B cell (primary cell): ENCODE results near the gene MYB. TPM values are rescaled to one million over a fixed set of nuclear protein-coding genes. Genes with fewer than 3 reads are reported as not detected.

Experiments
- ATAC-seq: fragments of 200-7000 bp; cut with Tn5 transposase; one replicate; pipeline ENCODE4 v1.10.0; 2021; ENCODE audit warnings: low read depth, mild to moderate bottlenecking, moderate number of reproducible peaks, moderate library complexity
- CTCF ChIA-PET: fragments of 350-600 bp; sonication (Branson Sonifier 250); formaldehyde crosslinking; loops from one replicate; lab custom pipeline; 2021; ENCODE audit warnings: antibody characterized with exemption, inconsistent platforms; lab: Charles Lee
- POLR2A ChIA-PET: fragments of 350-600 bp; sonication (Branson Sonifier 250); formaldehyde crosslinking; loops from one replicate; lab custom pipeline; 2021; ENCODE audit warnings: antibody characterized with exemption; lab: Charles Lee
- DNase-seq: peaks from one replicate; pipeline ENCODE4 v3.0.0; 2013
- H2AFZ ChIP-seq: 2 replicates; pipeline ENCODE4 v1.6.1; 2012; ENCODE audit warnings: mild to moderate bottlenecking, low read depth, low read length; ENCODE audit not compliant: insufficient read depth, poor library complexity, severe bottlenecking
- H3K27ac ChIP-seq, 2 donors: 1 replicate in 1 of 2; 2 replicates in 1 of 2; pipeline ENCODE4 v1.5.1; 2012 to 2013; ENCODE audit warnings: low read length in 2 of 2, mild to moderate bottlenecking in 2 of 2, moderate library complexity in 1 of 2
- H3K27me3 ChIP-seq, 4 experiments: fragments of 200-600 bp in 1 of 4; sonication (generic) in 1 of 4; replicated peaks in 1 of 4; 1 replicate in 2 of 4; 2 replicates in 2 of 4; pipeline versions ENCODE4 v1.6.1 to v1.7.0; 2013 to 2016; ENCODE audit warnings: low read length in 3 of 4, mild to moderate bottlenecking in 2 of 4, mixed read lengths in 1 of 4, moderate library complexity in 1 of 4; ENCODE audit not compliant: insufficient read depth in 4 of 4, control insufficient read depth in 3 of 4; ENCODE audit errors: control extremely low read depth in 1 of 4
- H3K36me3 ChIP-seq, 2 experiments: replicated peaks in 1 of 2; 1 replicate in 1 of 2; 2 replicates in 1 of 2; pipeline versions ENCODE4 v1.6.1 to v1.7.1; 2013; ENCODE audit warnings: low read length in 1 of 2; ENCODE audit not compliant: insufficient read depth in 2 of 2, control insufficient read depth in 1 of 2; ENCODE audit errors: control extremely low read depth in 1 of 2, extremely low read depth in 1 of 2
- H3K4me1 ChIP-seq, 2 donors: fragments of 200-600 bp in 1 of 2; sonication (generic) in 1 of 2; 1 replicate in 1 of 2; 2 replicates in 1 of 2; pipeline versions ENCODE4 v1.5.1 to v1.6.1; 2013 to 2017; ENCODE audit warnings: low read length in 2 of 2; ENCODE audit not compliant: control insufficient read depth in 2 of 2, insufficient read depth in 2 of 2
- H3K4me2 ChIP-seq: replicated peaks from 2 replicates; pipeline ENCODE3; 2012; ENCODE audit warnings: mild to moderate bottlenecking, low read depth, low read length; ENCODE audit not compliant: poor library complexity, severe bottlenecking
- H3K4me3 ChIP-seq, 5 experiments: fragments of 200-600 bp in 1 of 5; sonication (generic) in 1 of 5; 1 replicate in 3 of 5; 2 replicates in 2 of 5; pipeline versions ENCODE4 v1.5.1 to v1.7.0; 2011 to 2016; ENCODE audit warnings: low read length in 4 of 5, mild to moderate bottlenecking in 4 of 5, low read depth in 2 of 5, control low read depth in 1 of 5, moderate library complexity in 1 of 5; ENCODE audit not compliant: insufficient read depth in 1 of 5; ENCODE audit errors: control extremely low read depth in 1 of 5, extremely low read depth in 1 of 5
- H3K79me2 ChIP-seq: fragments of 200-600 bp; sonication (generic); one replicate; pipeline ENCODE4 v1.6.0; 2016; ENCODE audit warnings: low read length; ENCODE audit not compliant: control insufficient read depth, insufficient read depth
- H3K9ac ChIP-seq: fragments of 200-600 bp; sonication (generic); 2 replicates; pipeline ENCODE4 v1.6.1; 2017; ENCODE audit warnings: mild to moderate bottlenecking, low read length, moderate library complexity
- H3K9me3 ChIP-seq, 3 donors: one replicate each; pipeline versions ENCODE4 v1.6.1 to v1.7.1; 2013; ENCODE audit warnings: low read length in 2 of 3; ENCODE audit not compliant: control insufficient read depth in 2 of 3, insufficient read depth in 1 of 3; ENCODE audit errors: control extremely low read depth in 1 of 3
- H4K20me1 ChIP-seq: 2 replicates; pipeline ENCODE4 v1.6.0; 2012; ENCODE audit warnings: mild to moderate bottlenecking, low read length; ENCODE audit not compliant: insufficient read depth, control insufficient read depth, poor library complexity, severe bottlenecking
- H3K27ac Mint-ChIP-seq: one replicate; pipeline ENCODE4 v1.8.0; 2021; ENCODE audit warnings: mixed read lengths
- H3K27me3 Mint-ChIP-seq: one replicate; pipeline ENCODE4 v1.8.0; 2021; ENCODE audit warnings: mixed read lengths
- H3K4me1 Mint-ChIP-seq: one replicate; pipeline ENCODE4 v1.8.0; 2021; ENCODE audit warnings: mixed read lengths
- H3K4me3 Mint-ChIP-seq: one replicate; pipeline ENCODE4 v1.8.0; 2021; ENCODE audit warnings: mixed read lengths
- H3K9me3 Mint-ChIP-seq: one replicate; pipeline ENCODE4 v1.8.0; 2022; ENCODE audit warnings: mixed read lengths; ENCODE audit not compliant: insufficient read depth
- CTCF ChIP-seq: fragments of 200-600 bp; IDR thresholded peaks from one replicate; pipeline ENCODE4 v1.8.0; 2022; ENCODE audit warnings: antibody characterized with exemption, mild to moderate bottlenecking
- EZH2 ChIP-seq: IDR thresholded peaks from 2 replicates; pipeline ENCODE4 v1.6.1; 2012; ENCODE audit warnings: borderline replicate concordance, low read depth, mild to moderate bottlenecking, moderate library complexity, low read length; ENCODE audit not compliant: insufficient read depth, poor library complexity, severe bottlenecking
- WGBS: methylation state at CpG from one replicate; pipeline ENCODE4 v1.1.5; 2013; ENCODE audit warnings: missing lambda C conversion rate; ENCODE audit not compliant: insufficient coverage; 5-methylcytosine and 5-hydroxymethylcytosine counted together
- intact Hi-C: fragments of 100-400 bp; cut with micrococcal nuclease; formaldehyde crosslinking; loops from one replicate; pipeline ENCODE4 v1.10.0; 2022
- polyA plus RNA-seq: library from polyadenylated mRNA; depleted of rRNA; stranded (reverse); fragments of >200 nt; gene quantifications from 2 replicates; pipeline ENCODE4 v1.2.3, GENCODE V29; 2012
- total RNA-seq, 2 donors: library from RNA; stranded (reverse); fragments of 120-200 nt in 1 of 2; gene quantifications; 1 replicate in 1 of 2; 2 replicates in 1 of 2; pipeline versions ENCODE4 v1.2.3 to v1.2.4, GENCODE V29; 2013 to 2022

MYB gene
- total and polyA plus RNA-seq, 2 donors (not counting 1 experiment from before 2014, with no cell fraction given), result 0.46 to 1.4 TPM

- no peak overlapping the region for H3K4me2 ChIP-seq
- ChIA-PET CTCF (interaction anchor here (1.1 kb wide), 1 partner anchor 29 kb away, joined by 4 read pairs; no protein-coding TSS in a partner anchor), POLR2A (no interaction called here)
- no peak overlapping the region for H2AFZ ChIP-seq
- TF ChIP-seq EZH2, result no peak
- TF ChIP-seq CTCF, result no peak
- no peaks in the 10 kb centered on the region for H3K9me3 Mint-ChIP-seq
- no peaks in the 10 kb centered on the region for H3K27me3 ChIP-seq
- peaks cover 3% of the 10 kb centered on the region for H3K27me3 Mint-ChIP-seq
- no peak overlapping the region for H3K9ac ChIP-seq
- no peak overlapping the region for H3K4me3 Mint-ChIP-seq
- intact Hi-C loops, result no loop called here
- H4K20me1 ChIP-seq, result no peaks in the 10 kb centered on the region
- peaks cover 7% of the 10 kb centered on the region for H3K4me1 Mint-ChIP-seq
- no peak overlapping the region for H3K27ac ChIP-seq
- no peak for ATAC-seq
- no peaks in the 10 kb centered on the region for H3K36me3 ChIP-seq
- peaks cover 6 to 7% of the 10 kb centered on the region in 2 donors for H3K4me1 ChIP-seq
- H3K9me3 ChIP-seq, result peaks cover 0 to 5% (median 0%) of the 10 kb centered on the region in 3 donors
- no peaks in the 10 kb centered on the region for H3K79me2 ChIP-seq
- no CpG with 5 or more reads among the region's 4 CpGs for WGBS
- H3K4me3 ChIP-seq, result no peak overlapping the region
- no peak for DNase-seq
- no peak overlapping the region for H3K27ac Mint-ChIP-seq
Observed at GRCh38 chr6:135158397-135158796, 22.7 kb upstream of the MYB start.

GRCh38 chr6:135159531-135159930 is 21.6 kb upstream of the MYB start:
- no peak overlapping the region for H3K4me3 Mint-ChIP-seq
- ChIA-PET POLR2A (no interaction called here), CTCF (interaction anchor here (0.8 kb wide), 1 partner anchor 24 kb away, joined by 4 read pairs; no protein-coding TSS in a partner anchor)
- H3K9ac ChIP-seq, result no peak overlapping the region
- H3K4me1 Mint-ChIP-seq, result peaks cover 13% of the 10 kb centered on the region
- H3K36me3 ChIP-seq, result no peaks in the 10 kb centered on the region
- H3K27ac ChIP-seq, result no peak overlapping the region
- H3K27ac Mint-ChIP-seq, result no peak overlapping the region
- H3K9me3 ChIP-seq, result peaks cover 0 to 5% (median 0%) of the 10 kb centered on the region in 3 donors
- H3K79me2 ChIP-seq, result no peaks in the 10 kb centered on the region
- no peaks in the 10 kb centered on the region for H4K20me1 ChIP-seq
- no peak overlapping the region for H3K4me2 ChIP-seq
- H3K4me3 ChIP-seq, result no peak overlapping the region
- H3K9me3 Mint-ChIP-seq, result no peaks in the 10 kb centered on the region
- H2AFZ ChIP-seq, result no peak overlapping the region
- TF ChIP-seq CTCF (no peak), EZH2 (no peak)
- 83% methylated on average over 1 of the region's 3 CpGs for WGBS
- ATAC-seq, result no peak
- H3K27me3 Mint-ChIP-seq, result peaks cover 3% of the 10 kb centered on the region
- intact Hi-C loops, result no loop called here
- no peak for DNase-seq
- H3K4me1 ChIP-seq, result peaks cover 8% of the 10 kb centered on the region in 2 donors
- no peaks in the 10 kb centered on the region for H3K27me3 ChIP-seq
